Fibroblast of villous mesenchyme (primary cell): ENCODE measurements around the gene SLC16A2. TPM values are rescaled to one million over a fixed set of nuclear protein-coding genes. Genes with fewer than 3 reads are reported as not detected.

Experiments used
- DNase-seq: peaks from one replicate; pipeline ENCODE4 v3.0.0-alpha.2; 2010; ENCODE audit warnings: low read depth
- H3K4me3 ChIP-seq: 2 replicates; pipeline ENCODE4 v1.5.1; 2011; ENCODE audit warnings: low read depth, mild to moderate bottlenecking, low read length
- CTCF ChIP-seq: IDR thresholded peaks from 2 replicates; pipeline ENCODE4 v1.5.1; 2012; ENCODE audit warnings: low read depth, mild to moderate bottlenecking, low read length; ENCODE audit not compliant: insufficient read depth
- total RNA-seq: library from RNA; depleted of rRNA; stranded (reverse); fragments of >200 nt; gene quantifications from 2 replicates; pipeline ENCODE4 v1.2.3, GENCODE V29; 2012

The SLC16A2 gene
- total RNA-seq, 1 donor: 10.8 TPM

GRCh38 chrX:74527350-74527749 lies 106.1 kb downstream of the SLC16A2 start:
- H3K4me3 ChIP-seq: no peak overlapping the region
- no peak for TF ChIP-seq CTCF
- no peak for DNase-seq

- no peak overlapping the region for H3K4me3 ChIP-seq
- TF ChIP-seq CTCF: no peak
- no peak for DNase-seq
Observed at GRCh38 chrX:74529311-74529710, 108.0 kb downstream of the SLC16A2 start.

GRCh38 chrX:74531081-74531480 lies 109.8 kb downstream of the SLC16A2 start:
- no peak for TF ChIP-seq CTCF
- no peak overlapping the region for H3K4me3 ChIP-seq
- no peak for DNase-seq

- no peak for TF ChIP-seq CTCF
- no peak overlapping the region for H3K4me3 ChIP-seq
- DNase-seq: no peak
Observed at GRCh38 chrX:74534569-74535038, 113.3 kb downstream of the SLC16A2 start.

- DNase-seq: no peak
- H3K4me3 ChIP-seq: no peak overlapping the region
- TF ChIP-seq CTCF: no peak
Observed at GRCh38 chrX:74535086-74535407, 113.8 kb downstream of the SLC16A2 start.

GRCh38 chrX:74535408-74536151 lies 114.3 kb downstream of the SLC16A2 start:
- peak overlapping the region; percentile 54 for H3K4me3 ChIP-seq
- peak; percentile 61 for DNase-seq
- TF ChIP-seq CTCF: peak; percentile 43
